GM12878 (cell line): Measurements from ENCODE around the gene NUP62. TPM values are rescaled to one million over a fixed set of nuclear protein-coding genes. Genes with fewer than 3 reads are reported as not detected.
A peak's percentile ranks its signal among the peaks of the same experiment; 100 is the strongest.

Experiments used
- CHD1 ChIP-seq: IDR thresholded peaks from 2 replicates; pipeline ENCODE4 v1.6.1; 2012; ENCODE audit warnings: low read depth, low read length, improper control_type of control experiment
- CHD2 ChIP-seq: IDR thresholded peaks from 2 replicates; pipeline ENCODE4 v1.6.1; 2011; ENCODE audit warnings: low read depth, low read length, improper control_type of control experiment, borderline replicate concordance
- CREM ChIP-seq: IDR thresholded peaks from 2 replicates; pipeline ENCODE4 v1.6.1; 2014; ENCODE audit warnings: antibody characterized with exemption, low read depth
- CTCF ChIP-seq, 3 experiments: IDR thresholded peaks in 2 of 3; conservative IDR thresholded peaks in 1 of 3; 2 replicates each; pipeline ENCODE4 v1.5.1; 2011; ENCODE audit warnings: low read depth in 3 of 3, low read length in 3 of 3, mild to moderate bottlenecking in 3 of 3, control low read depth in 2 of 3, moderate library complexity in 2 of 3, inconsistent platforms in 1 of 3, mixed read lengths in 1 of 3; ENCODE audit not compliant: control insufficient read depth in 2 of 3, insufficient read depth in 1 of 3; ENCODE audit errors: extremely low read depth in 1 of 3
- EED ChIP-seq: sonication (generic); IDR thresholded peaks from 2 replicates; pipeline ENCODE4 v1.6.1; 2016; ENCODE audit warnings: antibody characterized with exemption, low read depth
- HDGF ChIP-seq: fragments of 450-650 bp; IDR thresholded peaks from 2 replicates; pipeline ENCODE4 v1.6.1; 2016; ENCODE audit warnings: antibody characterized with exemption
- IKZF1 ChIP-seq: fragments of 450-650 bp; conservative IDR thresholded peaks from 2 replicates; pipeline ENCODE4 v1.6.1; 2017; ENCODE audit warnings: antibody characterized with exemption, mild to moderate bottlenecking
- IRF3 ChIP-seq: fragments of 450-650 bp; IDR thresholded peaks from 2 replicates; pipeline ENCODE4 v1.6.1; 2014; ENCODE audit warnings: mild to moderate bottlenecking
- MAX ChIP-seq: IDR thresholded peaks from 2 replicates; pipeline ENCODE4 v1.6.1; 2012; ENCODE audit warnings: low read depth, low read length, improper control_type of control experiment
- MEF2B ChIP-seq: fragments of 450-650 bp; IDR thresholded peaks from 2 replicates; pipeline ENCODE4 v1.6.1; 2018; ENCODE audit warnings: mild to moderate bottlenecking, moderate library complexity; ENCODE audit not compliant: partially characterized antibody, poor library complexity, severe bottlenecking
- MTA2 ChIP-seq: fragments of 450-650 bp; IDR thresholded peaks from 2 replicates; pipeline ENCODE4 v1.6.1; 2016; ENCODE audit warnings: low read depth, mild to moderate bottlenecking, moderate library complexity
- NBN ChIP-seq: fragments of 450-650 bp; IDR thresholded peaks from 2 replicates; pipeline ENCODE4 v1.6.1; 2016
- NFYB ChIP-seq: IDR thresholded peaks from 2 replicates; pipeline ENCODE4 v1.6.1; 2011; ENCODE audit warnings: low read depth, mild to moderate bottlenecking, low read length, improper control_type of control experiment, moderate library complexity; ENCODE audit not compliant: insufficient read depth
- PKNOX1 ChIP-seq: fragments of 450-650 bp; IDR thresholded peaks from 2 replicates; pipeline ENCODE4 v1.6.1; 2016; ENCODE audit warnings: mild to moderate bottlenecking
- POLR2A ChIP-seq: IDR thresholded peaks from 2 replicates; pipeline ENCODE4 v1.6.1; 2011; ENCODE audit warnings: low read depth, mild to moderate bottlenecking, low read length
- POLR2AphosphoS5 ChIP-seq: IDR thresholded peaks from 2 replicates; pipeline ENCODE4 v1.6.1; 2011; ENCODE audit warnings: mild to moderate bottlenecking, low read length, inconsistent platforms
- RELB ChIP-seq: fragments of 450-650 bp; IDR thresholded peaks from 2 replicates; pipeline ENCODE4 v1.6.1; 2017; ENCODE audit warnings: low read depth, mild to moderate bottlenecking, moderate library complexity
- RFX5 ChIP-seq: IDR thresholded peaks from 2 replicates; pipeline ENCODE4 v1.6.1; 2011; ENCODE audit warnings: low read depth, low read length, improper control_type of control experiment
- SP1 ChIP-seq: IDR thresholded peaks from one replicate; pipeline ENCODE4 v1.6.1; 2011; ENCODE audit warnings: low read depth, low read length
- SREBF2 ChIP-seq: IDR thresholded peaks from 2 replicates; pipeline ENCODE4 v1.6.1; 2012; ENCODE audit warnings: mild to moderate bottlenecking, low read length
- SRF ChIP-seq, 2 experiments: IDR thresholded peaks; 2 replicates each; pipeline ENCODE4 v1.6.1; 2011; ENCODE audit warnings: low read depth in 2 of 2, low read length in 2 of 2, mild to moderate bottlenecking in 1 of 2, moderate library complexity in 1 of 2
- TAF1 ChIP-seq: IDR thresholded peaks from 2 replicates; pipeline ENCODE4 v1.6.1; 2011; ENCODE audit warnings: mild to moderate bottlenecking, low read depth, low read length, borderline replicate concordance
- ZBED1 ChIP-seq: IDR thresholded peaks from 2 replicates; pipeline ENCODE4 v1.6.1; 2016; ENCODE audit warnings: borderline replicate concordance
- ZNF24 ChIP-seq: fragments of 450-650 bp; IDR thresholded peaks from 2 replicates; pipeline ENCODE4 v1.6.1; 2017; ENCODE audit warnings: antibody characterized with exemption, mild to moderate bottlenecking
- ZZZ3 ChIP-seq: IDR thresholded peaks from 2 replicates; pipeline ENCODE4 v1.6.1; 2011; ENCODE audit warnings: low read depth; ENCODE audit not compliant: control insufficient read depth, insufficient read length
- polyA plus RNA-seq, 11 experiments: library from polyadenylated mRNA; depleted of rRNA in 4 of 11; unstranded in 6 of 11; stranded (reverse) in 5 of 11; fragments of >200 nt; fragmentation: Nextera tagmentation in 4 of 11; fragmentation: Illumina TruSeq in 1 of 11; extraction: Ambion mirVana in 4 of 11; extraction: Trizol in 1 of 11; gene quantifications; 1 replicate in 1 of 11; 2 replicates in 10 of 11; pipeline versions ENCODE4 v1.2.1 to v1.2.3, GENCODE V29; 2011 to 2016; ENCODE audit warnings: inconsistent platforms in 2 of 11, missing spikeins in 2 of 11, low read depth in 1 of 11
- total RNA-seq, 4 experiments: library from RNA; depleted of rRNA in 3 of 4; stranded (reverse); fragments of >200 nt in 3 of 4; fragmentation: Illumina TruSeq in 1 of 4; extraction: Trizol in 1 of 4; gene quantifications; 2 replicates each; pipeline versions ENCODE4 v1.2.1 to v1.2.3, GENCODE V29; 2013 to 2021

NUP62 gene
- total and polyA plus RNA-seq, 10 of the 15 experiments (the other 5 are each of a cell fraction or from before 2014, with no cell fraction given) = 19.5 to 110 (median 66.9) TPM

GRCh38 chr19:49869484-49870308 is 59.6 kb downstream of the NUP62 start (continued):
- TF ChIP-seq IRF3 (peak; percentile 87; the same call in 1 of the 2 replicates), ZZZ3 (no peak), RFX5 (peak; percentile 100), IKZF1 (peak; percentile 94), CHD2 (peak; percentile 90; the same call in 1 of the 2 replicates), NBN (peak; percentile 13; the same call in 1 of the 2 replicates), CTCF (IDR thresholded peaks at IDR 0.05 in 2 of 3, conservative IDR thresholded peaks at IDR 0.05 in 1 of 3; ENCODE audit: control insufficient read depth in 2 of 3, extremely low read depth in 1 of 3, insufficient read depth in 1 of 3, low read depth in 3 of 3, low read length in 3 of 3) (no peak; a peak in 1 of 6 replicates), CHD1 (no peak), MEF2B (peak; percentile 10), ZBED1 (no peak; the same call in 1 of the 2 replicates), MAX (peak; percentile 37; the same call in 1 of the 2 replicates), POLR2A (peak; percentile 56), NFYB (peak; percentile 81), EED (peak; percentile 28; the same call in 1 of the 2 replicates), CREM (peak; percentile 84), SREBF2 (peak; percentile 88), ZNF24 (no peak), SRF (IDR thresholded peaks at IDR 0.05; ENCODE audit: low read depth in 2 of 2, low read length in 2 of 2) (peak in 1 of 2 experiments; percentile 59; a peak in 2 of 4 replicates), TAF1 (peak; percentile 56; the same call in 1 of the 2 replicates), RELB (peak; percentile 7; the same call in 1 of the 2 replicates), MTA2 (no peak), SP1 (peak; percentile 96), HDGF (peak; percentile 70; the same call in 1 of the 2 replicates), PKNOX1 (peak; percentile 78), POLR2AphosphoS5 (peak; percentile 46)
